ENCODE data around the gene FRRS1. TPM values are rescaled to one million over a fixed set of nuclear protein-coding genes. Genes with fewer than 3 reads are reported as not detected.

FRRS1 gene
- total and polyA plus RNA-seq, 10 of the 15 experiments (the other 5 are each of a cell fraction or from before 2014, with no cell fraction given) = 0.13 to 18.9 (median 8.0) TPM

- Histone ChIP-seq H3K36me3 (ENCODE audit: control insufficient read depth in 2 of 2, insufficient read depth in 2 of 2, low read length in 1 of 2) (no peaks in the 10 kb centered on the region; a peak in 1 of 4 replicates), H3K4me2 (ENCODE audit: control insufficient read depth, insufficient read depth) (no peak overlapping the region), H3K9ac (ENCODE audit: control insufficient read depth, insufficient read depth, low read length) (no peak overlapping the region), H3K9me3 (replicated peaks; ENCODE audit: control insufficient read depth, insufficient read depth, low read length) (peaks cover 4% of the 10 kb centered on the region; the same call in 2 of the 3 replicates), H4K20me1 (ENCODE audit: control insufficient read depth, insufficient read depth) (no peaks in the 10 kb centered on the region), H3K4me1 (ENCODE audit: control insufficient read depth, insufficient read depth, low read length) (peaks cover 41% of the 10 kb centered on the region), H3K27ac (ENCODE audit: control insufficient read depth, insufficient read depth) (no peak overlapping the region), H3K27me3 (replicated peaks in 1 of 2; ENCODE audit: control insufficient read depth in 2 of 2, insufficient read depth in 2 of 2, low read length in 1 of 2) (no peaks in the 10 kb centered on the region), H3K4me3 (no peak overlapping the region), H3K79me2 (ENCODE audit: control insufficient read depth, insufficient read depth, low read length) (peaks cover 60% of the 10 kb centered on the region), H2AFZ (ENCODE audit: control insufficient read depth, low read depth, low read length) (no peak overlapping the region)
- WGBS (ENCODE audit: insufficient coverage, insufficient replicate concordance, low lambda C conversion rate, missing lambda C conversion rate) = 50% methylated on average over 2 of the region's 2 CpGs
- DNase-seq (ENCODE audit: low read depth, low spot score) = no peak
- TF ChIP-seq GATAD2B (conservative IDR thresholded peaks at IDR 0.05; ENCODE audit: low read depth) (no peak), RAD51 (IDR thresholded peaks at IDR 0.05) (no peak), SUZ12 (IDR thresholded peaks at IDR 0.05; ENCODE audit: unreplicated experiment) (no peak)
- intact Hi-C loops (cut with micrococcal nuclease; ENCODE audit: unreplicated experiment) (no loop called here), in situ Hi-C loops (cut with MboI) (loop anchor here (25.0 kb wide), 2 partner anchors 1633 to 1842 kb away; partner anchors contain the start of gene DPYD)
- FAIRE-seq = no peak
- no TSS peak for BruUV-seq (replicated peaks)
- ChIA-PET SMC1A (ENCODE audit: uncharacterized antibody, unreplicated experiment) (interaction anchor here (0.7 to 8.1 kb wide), 5 partner anchors 14 to 587 kb away, joined by 3 to 99 read pairs (median 3); partner anchors contain the start of gene FRRS1), CTCF (interaction anchor here (1.1 to 4.7 kb wide), 4 partner anchors 9 to 34 kb away, joined by 3 to 40 read pairs (median 6); partner anchors contain the start of gene FRRS1), POLR2A (interaction anchor here (1.2 to 2.7 kb wide), 4 partner anchors 9 to 22 kb away, joined by 3 to 17 read pairs (median 4); partner anchors contain the start of gene FRRS1), RAD21 (ENCODE audit: unreplicated experiment) (interaction anchor here (0.9 to 1.9 kb wide), 3 partner anchors 9 to 32 kb away, joined by 3 to 8 read pairs (median 5); no protein-coding TSS in a partner anchor)
- no peak for ATAC-seq
These were observed 12.3 kb downstream of the FRRS1 start for GRCh38 chr1:99754055-99754626.

DNA sequence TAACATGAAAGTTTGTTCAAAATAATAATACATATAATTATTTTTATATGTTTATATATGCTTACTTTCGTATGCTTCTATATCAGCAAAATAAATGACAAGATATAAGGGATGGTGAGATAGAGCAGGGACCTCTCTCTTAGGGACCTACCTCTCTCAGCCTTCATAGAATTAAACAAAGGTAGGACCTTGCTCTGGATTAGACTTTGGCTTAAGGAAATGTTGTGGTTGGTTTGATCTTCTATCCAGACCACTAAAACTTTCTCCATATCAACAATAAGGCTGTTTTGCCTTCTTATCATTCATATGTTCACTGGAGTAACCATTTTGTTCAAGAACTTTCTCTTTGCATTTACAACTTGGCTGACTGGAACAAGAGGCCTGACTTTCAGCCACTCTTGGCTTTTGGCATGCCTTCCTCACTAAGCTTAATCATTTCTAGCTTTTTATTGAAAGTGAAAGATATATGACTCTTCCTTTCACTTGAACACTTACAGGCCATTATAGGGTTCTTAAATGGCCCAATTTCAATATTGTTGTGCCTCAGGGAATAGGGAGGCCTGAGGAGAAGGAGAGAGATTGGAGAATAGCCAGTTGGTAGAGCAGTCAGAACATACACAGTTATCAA, 14.4 kb downstream of the FRRS1 start:
- Histone ChIP-seq H3K4me3 (no peak overlapping the region), H2AFZ (ENCODE audit: control insufficient read depth, low read depth, low read length) (peak overlapping the region; percentile 45), H4K20me1 (ENCODE audit: control insufficient read depth, insufficient read depth) (no peaks in the 10 kb centered on the region), H3K4me2 (ENCODE audit: control insufficient read depth, insufficient read depth) (peak overlapping the region; percentile 61), H3K9ac (ENCODE audit: control insufficient read depth, insufficient read depth, low read length) (no peak overlapping the region), H3K36me3 (ENCODE audit: control insufficient read depth in 2 of 2, insufficient read depth in 2 of 2, low read length in 1 of 2) (peaks cover 0 to 3% of the 10 kb centered on the region in 2 experiments; a peak in 2 of 4 replicates), H3K79me2 (ENCODE audit: control insufficient read depth, insufficient read depth, low read length) (peaks cover 54% of the 10 kb centered on the region), H3K4me1 (ENCODE audit: control insufficient read depth, insufficient read depth, low read length) (peaks cover 32% of the 10 kb centered on the region), H3K27ac (ENCODE audit: control insufficient read depth, insufficient read depth) (peak overlapping the region; percentile 80), H3K27me3 (replicated peaks in 1 of 2; ENCODE audit: control insufficient read depth in 2 of 2, insufficient read depth in 2 of 2, low read length in 1 of 2) (no peaks in the 10 kb centered on the region), H3K9me3 (replicated peaks; ENCODE audit: control insufficient read depth, insufficient read depth, low read length) (peaks cover 2% of the 10 kb centered on the region; the same call in 1 of the 3 replicates)
- ChIA-PET RAD21 (ENCODE audit: unreplicated experiment) (interaction anchor here (0.8 to 1.3 kb wide), 2 partner anchors 12 to 14 kb away, joined by 3 to 9 read pairs; partner anchors contain the start of gene FRRS1), CTCF (no interaction called here), SMC1A (ENCODE audit: uncharacterized antibody, unreplicated experiment) (interaction anchor here (0.7 to 8.1 kb wide), 4 partner anchors 16 to 53 kb away, joined by 3 to 99 read pairs (median 4); partner anchors contain the start of gene FRRS1), POLR2A (interaction anchor here (0.6 to 2.7 kb wide), 3 partner anchors 14 to 49 kb away, joined by 3 to 17 read pairs (median 4); partner anchors contain the start of gene FRRS1)
- intact Hi-C loops (cut with micrococcal nuclease; ENCODE audit: unreplicated experiment) (no loop called here), in situ Hi-C loops (cut with MboI) (loop anchor here (25.0 kb wide), 2 partner anchors 1635 to 1840 kb away; partner anchors contain the start of gene DPYD)
- peak; percentile 73 for DNase-seq (ENCODE audit: low read depth, low spot score)
- WGBS (ENCODE audit: insufficient coverage, insufficient replicate concordance, low lambda C conversion rate, missing lambda C conversion rate) = 0% methylated on average over 1 of the region's 1 CpG
- peak; percentile 77 for ATAC-seq
- no TSS peak for BruUV-seq (replicated peaks)
- FAIRE-seq = peak; percentile 78
- TF ChIP-seq PAX8 (IDR thresholded peaks at IDR 0.05) (no peak), YY1 (IDR thresholded peaks at IDR 0.05; ENCODE audit: low read depth, low read length) (peak; percentile 70; the same call in 1 of the 2 replicates), WRNIP1 (IDR thresholded peaks at IDR 0.05; ENCODE audit: borderline replicate concordance, low read depth, low read length) (no peak), BACH1 (IDR thresholded peaks at IDR 0.05; ENCODE audit: borderline replicate concordance) (no peak), CHD4 (IDR thresholded peaks at IDR 0.05) (no peak), USF1 (IDR thresholded peaks at IDR 0.05; ENCODE audit: borderline replicate concordance, extremely low read length, insufficient read depth, low read depth, low read length) (no peak), PAX5 (IDR thresholded peaks at IDR 0.05; ENCODE audit: borderline replicate concordance, low read depth, low read length) (no peak), BHLHE40 (IDR thresholded peaks at IDR 0.05; ENCODE audit: borderline replicate concordance in 1 of 2, low read depth in 2 of 2, low read length in 1 of 2) (peak in 1 of 2 experiments; percentile 20; a peak in 1 of 4 replicates), SUZ12 (IDR thresholded peaks at IDR 0.05; ENCODE audit: unreplicated experiment) (no peak), SIX5 (IDR thresholded peaks at IDR 0.05; ENCODE audit: low read depth, low read length, severe bottlenecking) (no peak), MYB (IDR thresholded peaks at IDR 0.05; ENCODE audit: borderline replicate concordance, low read depth, low read length) (no peak), YBX1 (IDR thresholded peaks at IDR 0.05) (no peak)
